SHP77 (cell line): ENCODE results near the gene ADAMTS14.

Experiments
- DNase-seq, 2 experiments: peaks; one replicate each; lab custom pipeline; 2025; lab: John Stamatoyannopoulos, UW

ADAMTS14 gene

GRCh38 chr10:70674560-70675495 lies 2.5 kb downstream of the ADAMTS14 start:
- DNase-seq, result no peak

GRCh38 chr10:70675496-70676161 lies 3.3 kb downstream of the ADAMTS14 start:
- DNase-seq, result no peak

- no peak for DNase-seq
These were observed 4.2 kb downstream of the ADAMTS14 start for GRCh38 chr10:70676511-70676910.

- no peak for DNase-seq
These were observed 4.7 kb downstream of the ADAMTS14 start for GRCh38 chr10:70677016-70677415.

- DNase-seq, result no peak
These were observed 5.4 kb downstream of the ADAMTS14 start for GRCh38 chr10:70677620-70678249.

- DNase-seq, result no peak
These were observed 5.9 kb downstream of the ADAMTS14 start for GRCh38 chr10:70678250-70678635.

GRCh38 chr10:70678757-70679489 lies 6.6 kb downstream of the ADAMTS14 start:
- DNase-seq, result no peak

- no peak for DNase-seq
These were observed 7.2 kb downstream of the ADAMTS14 start for GRCh38 chr10:70679498-70679897.

- DNase-seq, result no peak
These were observed 8.8 kb downstream of the ADAMTS14 start for GRCh38 chr10:70680899-70681730.

- no peak for DNase-seq
These were observed 9.4 kb downstream of the ADAMTS14 start for GRCh38 chr10:70681731-70682005.

GRCh38 chr10:70682920-70683600 lies 10.8 kb downstream of the ADAMTS14 start:
- no peak for DNase-seq

- DNase-seq, result no peak
These were observed 11.3 kb downstream of the ADAMTS14 start for GRCh38 chr10:70683601-70683934.

GRCh38 chr10:70683940-70684339 lies 11.6 kb downstream of the ADAMTS14 start:
- DNase-seq, result no peak

- no peak for DNase-seq
These were observed 12.1 kb downstream of the ADAMTS14 start for GRCh38 chr10:70684374-70684773.

GRCh38 chr10:70684839-70685454 lies 12.6 kb downstream of the ADAMTS14 start:
- no peak for DNase-seq

GRCh38 chr10:70685455-70685911 lies 13.2 kb downstream of the ADAMTS14 start:
- DNase-seq, result no peak

- DNase-seq, result no peak
These were observed 16.5 kb downstream of the ADAMTS14 start for GRCh38 chr10:70688828-70689227.

GRCh38 chr10:70689661-70690060 lies 17.4 kb downstream of the ADAMTS14 start:
- no peak for DNase-seq

GRCh38 chr10:70690589-70690988 lies 18.3 kb downstream of the ADAMTS14 start:
- DNase-seq, result no peak

- DNase-seq, result no peak
These were observed 19.3 kb downstream of the ADAMTS14 start for GRCh38 chr10:70691611-70692010.
